IMR-90 (cell line): ENCODE data around the gene CHRM1. TPM values are rescaled to one million over a fixed set of nuclear protein-coding genes. Genes with fewer than 3 reads are reported as not detected.

Source experiments
- ATAC-seq: fragments of 200-7000 bp; cut with Tn5 transposase; 2 replicates; pipeline ENCODE4 v1.9.1; 2020; ENCODE audit warnings: low read depth, mild to moderate bottlenecking, moderate library complexity
- BruUV-seq: library from RNA; stranded (reverse); fragments of 400-500 nt; replicated peaks from 2 replicates; lab custom pipeline; 2021; lab: Mats Ljungman, UMichigan
- CTCF ChIA-PET: fragments of 300-600 bp; formaldehyde crosslinking; extraction: SDS; loops from one replicate; lab custom pipeline; 2021; ENCODE audit warnings: antibody characterized with exemption; lab: Yijun Ruan, JAX
- POLR2A ChIA-PET: fragments of 300-600 bp; sonication (Branson Sonifier 250); formaldehyde crosslinking; loops from one replicate; lab custom pipeline; 2022; ENCODE audit warnings: antibody characterized with exemption; ENCODE audit not compliant: unreplicated experiment; lab: Charles Lee
- DNase-seq: peaks from one replicate; pipeline ENCODE4 v3.0.0; 2013
- H2AFZ ChIP-seq: replicated peaks from 2 replicates; pipeline ENCODE3; 2013; ENCODE audit warnings: low read length, mild to moderate bottlenecking; ENCODE audit not compliant: poor library complexity
- H2AK5ac ChIP-seq: 2 replicates; pipeline ENCODE4 v1.6.1; 2013; ENCODE audit warnings: low read depth, low read length, inconsistent platforms
- H2AK9ac ChIP-seq: replicated peaks from 2 replicates; pipeline ENCODE3; 2013; ENCODE audit warnings: mild to moderate bottlenecking, low read depth, low read length, moderate library complexity; ENCODE audit not compliant: poor library complexity
- H2BK120ac ChIP-seq: 2 replicates; pipeline ENCODE4 v1.6.1; 2013; ENCODE audit warnings: low read depth, low read length, inconsistent platforms
- H2BK15ac ChIP-seq: 3 replicates; pipeline ENCODE4 v1.6.1; 2013; ENCODE audit warnings: low read depth, low read length, inconsistent platforms
- H2BK20ac ChIP-seq: 2 replicates; pipeline ENCODE4 v1.6.1; 2013; ENCODE audit warnings: low read depth, mild to moderate bottlenecking, inconsistent platforms, low read length, moderate library complexity
- H2BK5ac ChIP-seq: 2 replicates; pipeline ENCODE4 v1.6.1; 2013; ENCODE audit warnings: mild to moderate bottlenecking, low read depth, low read length, inconsistent platforms; ENCODE audit not compliant: poor library complexity, severe bottlenecking
- H3K14ac ChIP-seq: replicated peaks from 2 replicates; pipeline ENCODE4 v1.6.1; 2013; ENCODE audit warnings: low read depth, low read length, inconsistent platforms
- H3K18ac ChIP-seq: 2 replicates; pipeline ENCODE4 v1.6.1; 2013; ENCODE audit warnings: low read depth, low read length, control low read depth
- H3K23ac ChIP-seq: 2 replicates; pipeline ENCODE4 v1.6.1; 2013; ENCODE audit warnings: low read depth, low read length, inconsistent platforms
- H3K27ac ChIP-seq: 2 replicates; pipeline ENCODE4 v1.5.1; 2013; ENCODE audit warnings: mild to moderate bottlenecking, control low read depth, low read length; ENCODE audit not compliant: insufficient read depth
- H3K27me3 ChIP-seq: 2 replicates; pipeline ENCODE4 v1.6.1; 2013; ENCODE audit warnings: low read length; ENCODE audit not compliant: control insufficient read depth, insufficient read depth
- H3K36me3 ChIP-seq: 2 replicates; pipeline ENCODE4 v1.6.1; 2013; ENCODE audit warnings: low read length, mixed read lengths; ENCODE audit not compliant: control insufficient read depth, insufficient read depth
- H3K4ac ChIP-seq: 2 replicates; pipeline ENCODE4 v1.6.1; 2013; ENCODE audit warnings: low read depth, low read length, inconsistent platforms
- H3K4me1 ChIP-seq: 2 replicates; pipeline ENCODE4 v1.6.1; 2013; ENCODE audit warnings: low read length, mixed read lengths; ENCODE audit not compliant: control insufficient read depth, insufficient read depth
- H3K4me2 ChIP-seq: 2 replicates; pipeline ENCODE4 v1.6.1; 2013; ENCODE audit warnings: low read depth, mild to moderate bottlenecking, control low read depth, low read length, moderate library complexity
- H3K4me3 ChIP-seq: 2 replicates; pipeline ENCODE4 v1.5.1; 2013; ENCODE audit warnings: low read depth, mild to moderate bottlenecking, control low read depth, low read length, moderate library complexity; ENCODE audit not compliant: insufficient read depth
- H3K56ac ChIP-seq: 2 replicates; pipeline ENCODE4 v1.6.1; 2013; ENCODE audit warnings: low read length, inconsistent platforms; ENCODE audit not compliant: insufficient read depth; ENCODE audit errors: extremely low read depth
- H3K79me1 ChIP-seq, 2 experiments: 2 replicates each; pipeline ENCODE4 v1.6.1; 2013; ENCODE audit warnings: low read length in 2 of 2, inconsistent platforms in 1 of 2, low read depth in 1 of 2
- H3K9ac ChIP-seq: 2 replicates; pipeline ENCODE4 v1.6.1; 2013; ENCODE audit warnings: low read depth, low read length, control low read depth
- H3K9me1 ChIP-seq: 2 replicates; pipeline ENCODE4 v1.6.1; 2013; ENCODE audit warnings: low read length, inconsistent platforms; ENCODE audit not compliant: insufficient read depth
- H3K9me3 ChIP-seq: 2 replicates; pipeline ENCODE4 v1.6.1; 2013; ENCODE audit warnings: low read length; ENCODE audit not compliant: control insufficient read depth, insufficient read depth
- H4K20me1 ChIP-seq: 2 replicates; pipeline ENCODE4 v1.6.1; 2013; ENCODE audit warnings: low read length, inconsistent platforms; ENCODE audit not compliant: insufficient read depth
- H4K5ac ChIP-seq: 2 replicates; pipeline ENCODE4 v1.6.1; 2013; ENCODE audit warnings: mild to moderate bottlenecking, low read depth, low read length, control low read depth
- H4K8ac ChIP-seq, 2 experiments: 2 replicates each; pipeline ENCODE4 v1.6.1; 2013; ENCODE audit warnings: low read depth in 2 of 2, low read length in 2 of 2, control low read depth in 1 of 2, inconsistent platforms in 1 of 2
- H4K91ac ChIP-seq: 2 replicates; pipeline ENCODE4 v1.6.1; 2013; ENCODE audit warnings: low read depth, low read length, inconsistent platforms; ENCODE audit not compliant: insufficient read depth
- BHLHE40 ChIP-seq: fragments of 150-350 bp; IDR thresholded peaks from 2 replicates; pipeline ENCODE4 v1.6.1; 2016; ENCODE audit warnings: mild to moderate bottlenecking, low read depth, low read length
- CEBPB ChIP-seq: IDR thresholded peaks from 2 replicates; pipeline ENCODE4 v1.6.1; 2012; ENCODE audit warnings: low read depth, low read length, improper control_type of control experiment
- ELK1 ChIP-seq: fragments of 150-350 bp; IDR thresholded peaks from 2 replicates; pipeline ENCODE4 v1.6.1; 2016; ENCODE audit warnings: low read depth, mild to moderate bottlenecking, low read length, moderate library complexity, borderline replicate concordance
- MAZ ChIP-seq: IDR thresholded peaks from 2 replicates; pipeline ENCODE4 v1.6.1; 2012; ENCODE audit warnings: low read depth, mild to moderate bottlenecking, low read length, improper control_type of control experiment, moderate library complexity, borderline replicate concordance
- NFE2L2 ChIP-seq: fragments of 150-350 bp; IDR thresholded peaks from 2 replicates; pipeline ENCODE4 v1.6.1; 2016; ENCODE audit warnings: low read depth, mild to moderate bottlenecking, low read length
- RFX5 ChIP-seq: IDR thresholded peaks from 2 replicates; pipeline ENCODE4 v1.8.0; 2012; ENCODE audit warnings: low read depth, mild to moderate bottlenecking, low read length, moderate library complexity
- USF2 ChIP-seq: fragments of 150-350 bp; IDR thresholded peaks from 2 replicates; pipeline ENCODE4 v1.6.1; 2017; ENCODE audit warnings: mild to moderate bottlenecking, antibody characterized with exemption, low read length, low read depth
- WGBS, 2 experiments: methylation state at CpG; one replicate each; pipeline versions ENCODE4 v1.1.5 to v1.1.7; 2013; ENCODE audit warnings: missing lambda C conversion rate in 2 of 2; ENCODE audit not compliant: insufficient read length in 1 of 2; ENCODE audit errors: extremely low coverage in 2 of 2; 5-methylcytosine and 5-hydroxymethylcytosine counted together
- dilution Hi-C: fragments of 300-500 bp; cut with HindIII; formaldehyde crosslinking; loops from one replicate; pipeline ENCODE4 v1.14.3; 2018; ENCODE audit warnings: low sequenced_read_pairs; ENCODE audit not compliant: unreplicated experiment
- in situ Hi-C: fragments of 300-500 bp; cut with MboI; formaldehyde crosslinking; loops from 3 replicates; pipeline ENCODE4 v1.14.3; 2019; ENCODE audit warnings: low sequenced_read_pairs, inconsistent platforms, mixed read lengths
- intact Hi-C: fragments of 100-400 bp; cut with micrococcal nuclease; formaldehyde crosslinking; loops from 2 replicates; pipeline ENCODE4 v1.10.0; 2022
- polyA plus RNA-seq, 3 experiments: library from polyadenylated mRNA; depleted of rRNA; stranded (reverse); fragments of >200 nt; gene quantifications; 2 replicates each; pipeline ENCODE4 v1.2.3, GENCODE V29; 2012; ENCODE audit warnings: low replicate concordance in 1 of 3
- total RNA-seq: library from RNA; depleted of rRNA; stranded (reverse); fragments of >200 nt; gene quantifications from 2 replicates; pipeline ENCODE4 v1.2.3, GENCODE V29; 2012
- TF ChIP-seq, protein P1 (sequence below): conservative IDR thresholded peaks from 2 replicates; pipeline ENCODE4 v1.5.1; 2012; ENCODE audit warnings: mild to moderate bottlenecking, low read depth, low read length, improper control_type of control experiment

Gene CHRM1
- total and polyA plus RNA-seq, 2 of the 4 experiments (the other 2 are of a cell fraction): not detected

DNA sequence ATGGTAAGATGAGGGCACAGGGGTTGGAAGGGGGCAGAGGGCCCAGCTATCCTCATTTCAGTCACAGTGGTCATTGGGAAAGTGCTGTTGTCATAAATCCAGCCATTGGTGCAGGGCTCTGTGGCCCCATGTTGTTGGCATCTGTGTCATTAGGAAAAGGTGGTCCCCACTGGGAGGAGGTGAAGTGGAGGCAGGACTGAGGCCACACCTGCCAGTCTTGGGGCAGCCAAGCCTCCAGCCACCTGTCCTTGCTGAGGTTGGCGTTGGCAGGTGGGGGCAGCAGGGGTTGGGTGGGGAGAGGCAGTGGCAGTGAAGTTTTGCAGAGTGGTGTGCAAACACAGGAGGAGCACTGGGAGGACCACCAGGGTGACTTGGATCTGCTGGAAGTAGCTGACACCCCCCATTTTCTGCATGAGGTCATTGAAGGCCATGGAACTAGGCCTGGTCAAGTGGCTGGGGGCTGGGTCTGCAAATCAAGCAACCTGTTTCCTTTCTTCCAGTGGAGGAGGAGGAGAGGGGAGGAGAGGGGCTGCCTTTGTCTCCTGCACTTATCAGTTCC lies 38.3 kb upstream of the CHRM1 start:
- no peak overlapping the region for H4K91ac ChIP-seq
- no peak for DNase-seq
- in situ Hi-C loops: no loop called here
- no peak overlapping the region for H3K14ac ChIP-seq
- H3K4ac ChIP-seq: no peak overlapping the region
- no peak overlapping the region for H2AK9ac ChIP-seq
- no peak overlapping the region for H4K8ac ChIP-seq
- H3K79me1 ChIP-seq: no peaks in the 10 kb centered on the region
- no CpG with 5 or more reads among the region's 1 CpG for WGBS, 2 experiments
- no peak overlapping the region for H3K27ac ChIP-seq
- H3K27me3 ChIP-seq: peaks cover 2% of the 10 kb centered on the region; the same call in 1 of the 2 replicates
- POLR2A ChIA-PET: no interaction called here
- H3K9ac ChIP-seq: no peak overlapping the region
- intact Hi-C loops: no loop called here
- no peak overlapping the region for H3K56ac ChIP-seq
- H4K20me1 ChIP-seq: no peaks in the 10 kb centered on the region
- no peak overlapping the region for H2BK15ac ChIP-seq
- TF ChIP-seq CEBPB (no peak), USF2 (no peak), NFE2L2 (no peak), RFX5 (no peak), MAZ (no peak), BHLHE40 (no peak), ELK1 (no peak)
- TF ChIP-seq, protein P1, sequence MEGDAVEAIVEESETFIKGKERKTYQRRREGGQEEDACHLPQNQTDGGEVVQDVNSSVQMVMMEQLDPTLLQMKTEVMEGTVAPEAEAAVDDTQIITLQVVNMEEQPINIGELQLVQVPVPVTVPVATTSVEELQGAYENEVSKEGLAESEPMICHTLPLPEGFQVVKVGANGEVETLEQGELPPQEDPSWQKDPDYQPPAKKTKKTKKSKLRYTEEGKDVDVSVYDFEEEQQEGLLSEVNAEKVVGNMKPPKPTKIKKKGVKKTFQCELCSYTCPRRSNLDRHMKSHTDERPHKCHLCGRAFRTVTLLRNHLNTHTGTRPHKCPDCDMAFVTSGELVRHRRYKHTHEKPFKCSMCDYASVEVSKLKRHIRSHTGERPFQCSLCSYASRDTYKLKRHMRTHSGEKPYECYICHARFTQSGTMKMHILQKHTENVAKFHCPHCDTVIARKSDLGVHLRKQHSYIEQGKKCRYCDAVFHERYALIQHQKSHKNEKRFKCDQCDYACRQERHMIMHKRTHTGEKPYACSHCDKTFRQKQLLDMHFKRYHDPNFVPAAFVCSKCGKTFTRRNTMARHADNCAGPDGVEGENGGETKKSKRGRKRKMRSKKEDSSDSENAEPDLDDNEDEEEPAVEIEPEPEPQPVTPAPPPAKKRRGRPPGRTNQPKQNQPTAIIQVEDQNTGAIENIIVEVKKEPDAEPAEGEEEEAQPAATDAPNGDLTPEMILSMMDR: no peak
- H3K23ac ChIP-seq: no peak overlapping the region
- CTCF ChIA-PET: no interaction called here
- H4K5ac ChIP-seq: no peak overlapping the region
- H3K4me1 ChIP-seq: peaks cover 2% of the 10 kb centered on the region; the same call in 1 of the 2 replicates
- no peaks in the 10 kb centered on the region for H3K9me3 ChIP-seq
- dilution Hi-C loops: no loop called here
- H3K9me1 ChIP-seq: no peaks in the 10 kb centered on the region
- H3K18ac ChIP-seq: no peak overlapping the region
- H2BK20ac ChIP-seq: no peak overlapping the region
- H2BK120ac ChIP-seq: no peak overlapping the region
- no TSS peak for BruUV-seq
- no peak overlapping the region for H3K4me2 ChIP-seq
- no peak overlapping the region for H3K4me3 ChIP-seq
- H3K36me3 ChIP-seq: no peaks in the 10 kb centered on the region
- H2AK5ac ChIP-seq: no peak overlapping the region
- no peak overlapping the region for H2AFZ ChIP-seq
- H2BK5ac ChIP-seq: no peak overlapping the region
- ATAC-seq: no peak
